Stimulated activated CD4-positive, alpha-beta T cell treated with anti-CD3 and anti-CD28 coated beads, Interleukin-4, amount 100 ng/mL, for 24 hours (primary cell): ENCODE data around the gene CLSTN2.

Experiments
- DNase-seq: peaks from one replicate; pipeline ENCODE4 v3.0.0-alpha.2; 2020

Gene CLSTN2

GRCh38 chr3:140436421-140436820, 501.4 kb downstream of the CLSTN2 start:
- no peak for DNase-seq

- DNase-seq = no peak
These were observed 503.9 kb downstream of the CLSTN2 start for GRCh38 chr3:140438736-140439470.

- DNase-seq = no peak
These were observed 504.5 kb downstream of the CLSTN2 start for GRCh38 chr3:140439527-140439926.

- DNase-seq = no peak
These were observed 505.5 kb downstream of the CLSTN2 start for GRCh38 chr3:140440446-140440845.

- no peak for DNase-seq
These were observed 506.0 kb downstream of the CLSTN2 start for GRCh38 chr3:140441006-140441405.

GRCh38 chr3:140442621-140443020, 507.6 kb downstream of the CLSTN2 start:
- DNase-seq = no peak

- DNase-seq = no peak
These were observed 508.1 kb downstream of the CLSTN2 start for GRCh38 chr3:140443073-140443472.

GRCh38 chr3:140443806-140444205, 508.8 kb downstream of the CLSTN2 start:
- no peak for DNase-seq

- no peak for DNase-seq
These were observed 511.7 kb downstream of the CLSTN2 start for GRCh38 chr3:140446734-140447133.

- no peak for DNase-seq
These were observed 512.2 kb downstream of the CLSTN2 start for GRCh38 chr3:140447136-140447535.

- no peak for DNase-seq
These were observed 513.0 kb downstream of the CLSTN2 start for GRCh38 chr3:140448001-140448400.

- DNase-seq = no peak
These were observed 514.6 kb downstream of the CLSTN2 start for GRCh38 chr3:140449413-140450256.

- DNase-seq = no peak
These were observed 518.8 kb downstream of the CLSTN2 start for GRCh38 chr3:140453750-140454149.

- DNase-seq = no peak
These were observed 520.7 kb downstream of the CLSTN2 start for GRCh38 chr3:140455521-140456214.

GRCh38 chr3:140456974-140457373, 522.0 kb downstream of the CLSTN2 start:
- DNase-seq = no peak

GRCh38 chr3:140459462-140459861, 524.5 kb downstream of the CLSTN2 start:
- DNase-seq = no peak

- no peak for DNase-seq
These were observed 526.3 kb downstream of the CLSTN2 start for GRCh38 chr3:140461250-140461649.

- DNase-seq = no peak
These were observed 528.4 kb downstream of the CLSTN2 start for GRCh38 chr3:140463355-140463754.

GRCh38 chr3:140465988-140466387, 531.0 kb downstream of the CLSTN2 start:
- DNase-seq = no peak

GRCh38 chr3:140466535-140466934, 531.5 kb downstream of the CLSTN2 start:
- no peak for DNase-seq

GRCh38 chr3:140467104-140467577, 532.2 kb downstream of the CLSTN2 start:
- DNase-seq = no peak

- no peak for DNase-seq
These were observed 532.9 kb downstream of the CLSTN2 start for GRCh38 chr3:140467796-140468315.

- DNase-seq = no peak
These were observed 533.4 kb downstream of the CLSTN2 start for GRCh38 chr3:140468407-140468806.
